IMR-90 (cell line): ENCODE results near the gene SRGAP2C. TPM values are rescaled to one million over a fixed set of nuclear protein-coding genes. Genes with fewer than 3 reads are reported as not detected.
"Not testable (repeated sequence)": the region's sequence is repeated elsewhere in the genome, so short reads cannot be mapped to it uniquely, and the experiment has no call there.

Experiments used
- ATAC-seq: fragments of 200-7000 bp; cut with Tn5 transposase; 2 replicates; pipeline ENCODE4 v1.9.1; 2020; ENCODE audit warnings: low read depth, mild to moderate bottlenecking, moderate library complexity
- BruUV-seq: library from RNA; stranded (reverse); fragments of 400-500 nt; replicated peaks from 2 replicates; lab custom pipeline; 2021; lab: Mats Ljungman, UMichigan
- CTCF ChIA-PET: fragments of 300-600 bp; formaldehyde crosslinking; extraction: SDS; loops from one replicate; lab custom pipeline; 2021; ENCODE audit warnings: antibody characterized with exemption; lab: Yijun Ruan, JAX
- POLR2A ChIA-PET: fragments of 300-600 bp; sonication (Branson Sonifier 250); formaldehyde crosslinking; loops from one replicate; lab custom pipeline; 2022; ENCODE audit warnings: antibody characterized with exemption; ENCODE audit not compliant: unreplicated experiment; lab: Charles Lee
- DNase-seq: peaks from one replicate; pipeline ENCODE4 v3.0.0; 2013
- H2AFZ ChIP-seq: replicated peaks from 2 replicates; pipeline ENCODE3; 2013; ENCODE audit warnings: low read length, mild to moderate bottlenecking; ENCODE audit not compliant: poor library complexity
- H2AK5ac ChIP-seq: 2 replicates; pipeline ENCODE4 v1.6.1; 2013; ENCODE audit warnings: low read depth, low read length, inconsistent platforms
- H2AK9ac ChIP-seq: replicated peaks from 2 replicates; pipeline ENCODE3; 2013; ENCODE audit warnings: mild to moderate bottlenecking, low read depth, low read length, moderate library complexity; ENCODE audit not compliant: poor library complexity
- H2BK120ac ChIP-seq: 2 replicates; pipeline ENCODE4 v1.6.1; 2013; ENCODE audit warnings: low read depth, low read length, inconsistent platforms
- H2BK15ac ChIP-seq: 3 replicates; pipeline ENCODE4 v1.6.1; 2013; ENCODE audit warnings: low read depth, low read length, inconsistent platforms
- H2BK20ac ChIP-seq: 2 replicates; pipeline ENCODE4 v1.6.1; 2013; ENCODE audit warnings: low read depth, mild to moderate bottlenecking, inconsistent platforms, low read length, moderate library complexity
- H2BK5ac ChIP-seq: 2 replicates; pipeline ENCODE4 v1.6.1; 2013; ENCODE audit warnings: mild to moderate bottlenecking, low read depth, low read length, inconsistent platforms; ENCODE audit not compliant: poor library complexity, severe bottlenecking
- H3K14ac ChIP-seq: replicated peaks from 2 replicates; pipeline ENCODE4 v1.6.1; 2013; ENCODE audit warnings: low read depth, low read length, inconsistent platforms
- H3K18ac ChIP-seq: 2 replicates; pipeline ENCODE4 v1.6.1; 2013; ENCODE audit warnings: low read depth, low read length, control low read depth
- H3K23ac ChIP-seq: 2 replicates; pipeline ENCODE4 v1.6.1; 2013; ENCODE audit warnings: low read depth, low read length, inconsistent platforms
- H3K27ac ChIP-seq: 2 replicates; pipeline ENCODE4 v1.5.1; 2013; ENCODE audit warnings: mild to moderate bottlenecking, control low read depth, low read length; ENCODE audit not compliant: insufficient read depth
- H3K27me3 ChIP-seq: 2 replicates; pipeline ENCODE4 v1.6.1; 2013; ENCODE audit warnings: low read length; ENCODE audit not compliant: control insufficient read depth, insufficient read depth
- H3K36me3 ChIP-seq: 2 replicates; pipeline ENCODE4 v1.6.1; 2013; ENCODE audit warnings: low read length, mixed read lengths; ENCODE audit not compliant: control insufficient read depth, insufficient read depth
- H3K4ac ChIP-seq: 2 replicates; pipeline ENCODE4 v1.6.1; 2013; ENCODE audit warnings: low read depth, low read length, inconsistent platforms
- H3K4me1 ChIP-seq: 2 replicates; pipeline ENCODE4 v1.6.1; 2013; ENCODE audit warnings: low read length, mixed read lengths; ENCODE audit not compliant: control insufficient read depth, insufficient read depth
- H3K4me2 ChIP-seq: 2 replicates; pipeline ENCODE4 v1.6.1; 2013; ENCODE audit warnings: low read depth, mild to moderate bottlenecking, control low read depth, low read length, moderate library complexity
- H3K4me3 ChIP-seq: 2 replicates; pipeline ENCODE4 v1.5.1; 2013; ENCODE audit warnings: low read depth, mild to moderate bottlenecking, control low read depth, low read length, moderate library complexity; ENCODE audit not compliant: insufficient read depth
- H3K56ac ChIP-seq: 2 replicates; pipeline ENCODE4 v1.6.1; 2013; ENCODE audit warnings: low read length, inconsistent platforms; ENCODE audit not compliant: insufficient read depth; ENCODE audit errors: extremely low read depth
- H3K79me1 ChIP-seq, 2 experiments: 2 replicates each; pipeline ENCODE4 v1.6.1; 2013; ENCODE audit warnings: low read length in 2 of 2, inconsistent platforms in 1 of 2, low read depth in 1 of 2
- H3K9ac ChIP-seq: 2 replicates; pipeline ENCODE4 v1.6.1; 2013; ENCODE audit warnings: low read depth, low read length, control low read depth
- H3K9me1 ChIP-seq: 2 replicates; pipeline ENCODE4 v1.6.1; 2013; ENCODE audit warnings: low read length, inconsistent platforms; ENCODE audit not compliant: insufficient read depth
- H3K9me3 ChIP-seq: 2 replicates; pipeline ENCODE4 v1.6.1; 2013; ENCODE audit warnings: low read length; ENCODE audit not compliant: control insufficient read depth, insufficient read depth
- H4K20me1 ChIP-seq: 2 replicates; pipeline ENCODE4 v1.6.1; 2013; ENCODE audit warnings: low read length, inconsistent platforms; ENCODE audit not compliant: insufficient read depth
- H4K5ac ChIP-seq: 2 replicates; pipeline ENCODE4 v1.6.1; 2013; ENCODE audit warnings: mild to moderate bottlenecking, low read depth, low read length, control low read depth
- H4K8ac ChIP-seq, 2 experiments: 2 replicates each; pipeline ENCODE4 v1.6.1; 2013; ENCODE audit warnings: low read depth in 2 of 2, low read length in 2 of 2, control low read depth in 1 of 2, inconsistent platforms in 1 of 2
- H4K91ac ChIP-seq: 2 replicates; pipeline ENCODE4 v1.6.1; 2013; ENCODE audit warnings: low read depth, low read length, inconsistent platforms; ENCODE audit not compliant: insufficient read depth
- WGBS, 2 experiments: methylation state at CpG; one replicate each; pipeline versions ENCODE4 v1.1.5 to v1.1.7; 2013; ENCODE audit warnings: missing lambda C conversion rate in 2 of 2; ENCODE audit not compliant: insufficient read length in 1 of 2; ENCODE audit errors: extremely low coverage in 2 of 2; 5-methylcytosine and 5-hydroxymethylcytosine counted together
- dilution Hi-C: fragments of 300-500 bp; cut with HindIII; formaldehyde crosslinking; loops from one replicate; pipeline ENCODE4 v1.14.3; 2018; ENCODE audit warnings: low sequenced_read_pairs; ENCODE audit not compliant: unreplicated experiment
- in situ Hi-C: fragments of 300-500 bp; cut with MboI; formaldehyde crosslinking; loops from 3 replicates; pipeline ENCODE4 v1.14.3; 2019; ENCODE audit warnings: low sequenced_read_pairs, inconsistent platforms, mixed read lengths
- intact Hi-C: fragments of 100-400 bp; cut with micrococcal nuclease; formaldehyde crosslinking; loops from 2 replicates; pipeline ENCODE4 v1.10.0; 2022
- polyA plus RNA-seq, 3 experiments: library from polyadenylated mRNA; depleted of rRNA; stranded (reverse); fragments of >200 nt; gene quantifications; 2 replicates each; pipeline ENCODE4 v1.2.3, GENCODE V29; 2012; ENCODE audit warnings: low replicate concordance in 1 of 3
- total RNA-seq: library from RNA; depleted of rRNA; stranded (reverse); fragments of >200 nt; gene quantifications from 2 replicates; pipeline ENCODE4 v1.2.3, GENCODE V29; 2012

The SRGAP2C gene
- total and polyA plus RNA-seq, 2 of the 4 experiments (the other 2 are of a cell fraction) = 5.6 to 12.7 TPM

GRCh38 chr1:121423956-121424355 is 239.2 kb downstream of the SRGAP2C start:
- H3K27me3 ChIP-seq, H2BK5ac ChIP-seq, H3K9me1 ChIP-seq, BruUV-seq, H3K18ac ChIP-seq, H3K14ac ChIP-seq, H2BK15ac ChIP-seq, H2AK5ac ChIP-seq, H4K20me1 ChIP-seq, H2BK20ac ChIP-seq, H3K36me3 ChIP-seq, POLR2A ChIA-PET, CTCF ChIA-PET, H2AK9ac ChIP-seq, H4K5ac ChIP-seq, H2BK120ac ChIP-seq, H3K27ac ChIP-seq, H3K23ac ChIP-seq, ATAC-seq, dilution Hi-C loops, H2AFZ ChIP-seq, H3K4me1 ChIP-seq, DNase-seq, H4K8ac ChIP-seq, H4K91ac ChIP-seq, H3K79me1 ChIP-seq, H3K9ac ChIP-seq, H3K9me3 ChIP-seq, H3K4ac ChIP-seq, H3K4me2 ChIP-seq, in situ Hi-C loops, H3K4me3 ChIP-seq, H3K56ac ChIP-seq, intact Hi-C loops: not testable (repeated sequence)
- no CpG with 5 or more reads among the region's 2 CpGs for WGBS, 2 experiments

GRCh38 chr1:121433517-121433916 is 248.7 kb downstream of the SRGAP2C start:
- H2AK5ac ChIP-seq, POLR2A ChIA-PET, H3K27ac ChIP-seq, H2BK15ac ChIP-seq, H2BK5ac ChIP-seq, BruUV-seq, H3K4me3 ChIP-seq, H3K14ac ChIP-seq, H3K9me1 ChIP-seq, H4K8ac ChIP-seq, H3K18ac ChIP-seq, H3K9me3 ChIP-seq, H3K79me1 ChIP-seq, H4K5ac ChIP-seq, H3K36me3 ChIP-seq, H3K23ac ChIP-seq, H2BK20ac ChIP-seq, H2BK120ac ChIP-seq, H3K56ac ChIP-seq, H2AK9ac ChIP-seq, H2AFZ ChIP-seq, ATAC-seq, dilution Hi-C loops, CTCF ChIA-PET, DNase-seq, in situ Hi-C loops, H3K4me2 ChIP-seq, H3K27me3 ChIP-seq, H3K9ac ChIP-seq, H3K4me1 ChIP-seq, H3K4ac ChIP-seq, H4K20me1 ChIP-seq, H4K91ac ChIP-seq: not testable (repeated sequence)
- WGBS, 2 experiments = no CpG with 5 or more reads among the region's 2 CpGs
- intact Hi-C loops = loop anchor here (5.0 kb wide), 1 partner anchor 39 kb away; no protein-coding TSS in a partner anchor
